Measurements from ENCODE around the gene NCKIPSD. TPM values are rescaled to one million over a fixed set of nuclear protein-coding genes. Genes with fewer than 3 reads are reported as not detected.

NCKIPSD gene
- total RNA-seq, 1 donor from 2014 or later = 45.5 TPM

- no peaks in the 10 kb centered on the region for H3K9me3 Mint-ChIP-seq
- intact Hi-C loops (cut with micrococcal nuclease) = loop anchor here (10.0 kb wide), 1 partner anchor 413 kb away; the partner anchor contains the start of gene QRICH1
- H3K36me3 Mint-ChIP-seq (ENCODE audit: low read depth) = peaks cover 31% of the 10 kb centered on the region
- H3K27me3 Mint-ChIP-seq (ENCODE audit: insufficient read depth) = no peaks in the 10 kb centered on the region
- H3K27ac Mint-ChIP-seq = no peak overlapping the region
- DNase-seq (ENCODE audit: low spot score) = no peak
- no peak overlapping the region for H3K4me3 Mint-ChIP-seq
- H3K4me1 Mint-ChIP-seq (ENCODE audit: low read depth) = peaks cover 43% of the 10 kb centered on the region
Observed at GRCh38 chr3:48681541-48681880, 4.2 kb downstream of the NCKIPSD start.

- H3K27ac Mint-ChIP-seq = peak overlapping the region; percentile 10
- peaks cover 38% of the 10 kb centered on the region for H3K4me1 Mint-ChIP-seq (ENCODE audit: low read depth)
- DNase-seq (ENCODE audit: low spot score) = no peak
Observed at GRCh38 chr3:48680811-48681540, 4.7 kb downstream of the NCKIPSD start.

GRCh38 chr3:48679411-48680391, 6.0 kb downstream of the NCKIPSD start:
- DNase-seq (ENCODE audit: low spot score) = no peak
- Mint-ChIP-seq H3K4me3 (no peak overlapping the region), H3K4me1 (ENCODE audit: low read depth) (peaks cover 31% of the 10 kb centered on the region), H3K36me3 (ENCODE audit: low read depth) (peaks cover 34% of the 10 kb centered on the region), H3K27ac (no peak overlapping the region), H3K27me3 (ENCODE audit: insufficient read depth) (no peaks in the 10 kb centered on the region), H3K9me3 (no peaks in the 10 kb centered on the region)
- intact Hi-C loops (cut with micrococcal nuclease) = loop anchor here (10.0 kb wide), 1 partner anchor 415 kb away; the partner anchor contains the start of gene QRICH1

More at GRCh38 chr3:48680811-48681540, 4.7 kb downstream of the NCKIPSD start:
- H3K4me3 Mint-ChIP-seq = no peak overlapping the region
- no peaks in the 10 kb centered on the region for H3K27me3 Mint-ChIP-seq (ENCODE audit: insufficient read depth)
- intact Hi-C loops (cut with micrococcal nuclease) = loop anchor here (10.0 kb wide), 1 partner anchor 414 kb away; the partner anchor contains the start of gene QRICH1
- H3K36me3 Mint-ChIP-seq (ENCODE audit: low read depth) = peaks cover 31% of the 10 kb centered on the region
- H3K9me3 Mint-ChIP-seq = no peaks in the 10 kb centered on the region

GRCh38 chr3:48678566-48679380, 6.9 kb downstream of the NCKIPSD start:
- intact Hi-C loops (cut with micrococcal nuclease) = no loop called here
- H3K27me3 Mint-ChIP-seq (ENCODE audit: insufficient read depth) = no peaks in the 10 kb centered on the region
- peaks cover 33% of the 10 kb centered on the region for H3K36me3 Mint-ChIP-seq (ENCODE audit: low read depth)
- no peak overlapping the region for H3K4me3 Mint-ChIP-seq
- peaks cover 21% of the 10 kb centered on the region for H3K4me1 Mint-ChIP-seq (ENCODE audit: low read depth)
- no peak for DNase-seq (ENCODE audit: low spot score)
- H3K27ac Mint-ChIP-seq = no peak overlapping the region
- no peaks in the 10 kb centered on the region for H3K9me3 Mint-ChIP-seq

- Mint-ChIP-seq H3K27ac (no peak overlapping the region), H3K36me3 (ENCODE audit: low read depth) (peaks cover 34% of the 10 kb centered on the region), H3K9me3 (no peaks in the 10 kb centered on the region), H3K4me1 (ENCODE audit: low read depth) (peaks cover 14% of the 10 kb centered on the region), H3K4me3 (no peak overlapping the region), H3K27me3 (ENCODE audit: insufficient read depth) (no peaks in the 10 kb centered on the region)
- no peak for DNase-seq (ENCODE audit: low spot score)
- intact Hi-C loops (cut with micrococcal nuclease) = no loop called here
Observed at GRCh38 chr3:48678056-48678455, 7.7 kb downstream of the NCKIPSD start.

GRCh38 chr3:48674505-48674904, 11.2 kb downstream of the NCKIPSD start:
- intact Hi-C loops (cut with micrococcal nuclease) = no loop called here
- Mint-ChIP-seq H3K4me3 (no peak overlapping the region), H3K4me1 (ENCODE audit: low read depth) (no peaks in the 10 kb centered on the region), H3K27me3 (ENCODE audit: insufficient read depth) (no peaks in the 10 kb centered on the region), H3K36me3 (ENCODE audit: low read depth) (peaks cover 26% of the 10 kb centered on the region), H3K27ac (no peak overlapping the region), H3K9me3 (no peaks in the 10 kb centered on the region)
- no peak for DNase-seq (ENCODE audit: low spot score)

- intact Hi-C loops (cut with micrococcal nuclease) = no loop called here
- H3K4me3 Mint-ChIP-seq = no peak overlapping the region
Observed at GRCh38 chr3:48672522-48672921, 13.2 kb downstream of the NCKIPSD start.

GRCh38 chr3:48664929-48665328, 20.8 kb downstream of the NCKIPSD start:
- Mint-ChIP-seq H3K9me3 (no peaks in the 10 kb centered on the region), H3K36me3 (ENCODE audit: low read depth) (peaks cover 7% of the 10 kb centered on the region), H3K27me3 (ENCODE audit: insufficient read depth) (peaks cover 15% of the 10 kb centered on the region), H3K27ac (no peak overlapping the region), H3K4me3 (no peak overlapping the region), H3K4me1 (ENCODE audit: low read depth) (peaks cover 15% of the 10 kb centered on the region)
- intact Hi-C loops (cut with micrococcal nuclease) = loop anchor here (1.0 to 2.0 kb wide), 5 partner anchors 9 to 108 kb away; partner anchors contain the start of genes NCKIPSD, PFKFB4, SLC26A6 and UQCRC1
- DNase-seq (ENCODE audit: low spot score) = no peak

More at GRCh38 chr3:48672522-48672921, 13.2 kb downstream of the NCKIPSD start:
- Mint-ChIP-seq H3K27ac (no peak overlapping the region), H3K27me3 (ENCODE audit: insufficient read depth) (no peaks in the 10 kb centered on the region), H3K36me3 (ENCODE audit: low read depth) (peaks cover 18% of the 10 kb centered on the region), H3K4me1 (ENCODE audit: low read depth) (no peaks in the 10 kb centered on the region), H3K9me3 (no peaks in the 10 kb centered on the region)
- DNase-seq (ENCODE audit: low spot score) = no peak

GRCh38 chr3:48664313-48664644, 21.4 kb downstream of the NCKIPSD start:
- Mint-ChIP-seq H3K4me1 (ENCODE audit: low read depth) (peaks cover 15% of the 10 kb centered on the region), H3K27ac (no peak overlapping the region), H3K9me3 (no peaks in the 10 kb centered on the region), H3K36me3 (ENCODE audit: low read depth) (peaks cover 7% of the 10 kb centered on the region), H3K27me3 (ENCODE audit: insufficient read depth) (peaks cover 15% of the 10 kb centered on the region), H3K4me3 (peak overlapping the region; percentile 95)
- intact Hi-C loops (cut with micrococcal nuclease) = loop anchor here (1.0 to 2.0 kb wide), 5 partner anchors 8 to 107 kb away; partner anchors contain the start of genes NCKIPSD, PFKFB4, SLC26A6 and UQCRC1
- no peak for DNase-seq (ENCODE audit: low spot score)

GRCh38 chr3:48663489-48664312, 22.0 kb downstream of the NCKIPSD start:
- peak overlapping the region; percentile 96 for H3K27ac Mint-ChIP-seq
- peaks cover 15% of the 10 kb centered on the region for H3K4me1 Mint-ChIP-seq (ENCODE audit: low read depth)
- DNase-seq (ENCODE audit: low spot score) = peak; percentile 92
- intact Hi-C loops (cut with micrococcal nuclease) = loop anchor here (1.0 to 2.0 kb wide), 7 partner anchors 7 to 190 kb away; partner anchors contain the start of genes IP6K2, NCKIPSD, PFKFB4 and SLC26A6
- peaks cover 15% of the 10 kb centered on the region for H3K27me3 Mint-ChIP-seq (ENCODE audit: insufficient read depth)
- peak overlapping the region; percentile 95 for H3K4me3 Mint-ChIP-seq
- H3K9me3 Mint-ChIP-seq = no peaks in the 10 kb centered on the region
- H3K36me3 Mint-ChIP-seq (ENCODE audit: low read depth) = peaks cover 7% of the 10 kb centered on the region

- H3K9me3 Mint-ChIP-seq = no peaks in the 10 kb centered on the region
- intact Hi-C loops (cut with micrococcal nuclease) = loop anchor here (1.0 kb wide), 2 partner anchors 54 to 190 kb away; partner anchors contain the start of gene IP6K2
- H3K27me3 Mint-ChIP-seq (ENCODE audit: insufficient read depth) = peaks cover 15% of the 10 kb centered on the region
- DNase-seq (ENCODE audit: low spot score) = peak; percentile 65
- peak within 1 kb of the TSS; percentile 95 for H3K4me3 Mint-ChIP-seq
- H3K27ac Mint-ChIP-seq = peak within 1 kb of the TSS; percentile 96
- H3K36me3 Mint-ChIP-seq (ENCODE audit: low read depth) = peaks cover 2% of the 10 kb centered on the region
- H3K4me1 Mint-ChIP-seq (ENCODE audit: low read depth) = peaks cover 15% of the 10 kb centered on the region
Observed at GRCh38 chr3:48662753-48663488, 22.8 kb downstream of the NCKIPSD start, which contains the start of gene CELSR3. Gene CELSR3, minus strand, starts transcription at chr3:48662886. Its CDS starts 252 bp downstream, at chr3:48662634.

Data from activated T-helper 1 cell treated with anti-CD3 and anti-CD28 coated beads, Interleukin-12 subunit alpha, Interleukin-12 subunit beta, Interleukin-2, Interleukin-4 antibody, amounts not matched to agents 30 ng/mL and 10 ng/mL and 1 ng/mL, durations not matched to agents 14 hours and 24 hours and 36 hours (primary cell).